Neural crest cell (in vitro differentiated cells): Measurements from ENCODE around the gene CHCHD4. TPM values are rescaled to one million over a fixed set of nuclear protein-coding genes. Genes with fewer than 3 reads are reported as not detected.

Experiments used
- DNase-seq: peaks from one replicate; pipeline ENCODE4 v3.0.0; 2021; ENCODE audit warnings: low read depth, mixed read lengths, low spot score
- H3K27ac Mint-ChIP-seq: one replicate; pipeline ENCODE4 v1.8.0; 2021; ENCODE audit warnings: mild to moderate bottlenecking, mixed read lengths; ENCODE audit not compliant: unreplicated experiment
- H3K27me3 Mint-ChIP-seq: 2 replicates; pipeline ENCODE4 v1.8.0; 2021; ENCODE audit warnings: low read depth, mild to moderate bottlenecking, mixed read lengths
- H3K36me3 Mint-ChIP-seq: 2 replicates; pipeline ENCODE4 v1.8.0; 2021; ENCODE audit warnings: low read depth, mild to moderate bottlenecking, mixed read lengths
- H3K4me1 Mint-ChIP-seq: 2 replicates; pipeline ENCODE4 v1.8.0; 2021; ENCODE audit warnings: mixed read lengths
- H3K4me3 Mint-ChIP-seq: one replicate; pipeline ENCODE4 v1.8.0; 2021; ENCODE audit warnings: mild to moderate bottlenecking, mixed read lengths
- H3K9me3 Mint-ChIP-seq: 2 replicates; pipeline ENCODE4 v1.8.0; 2021; ENCODE audit warnings: mixed read lengths
- CTCF ChIP-seq: fragments of 200-600 bp; sonication (generic); conservative IDR thresholded peaks from 2 replicates; pipeline ENCODE4 v1.5.0; 2021; ENCODE audit warnings: antibody characterized with exemption, mild to moderate bottlenecking
- total RNA-seq: library from RNA; stranded (reverse); gene quantifications from 2 replicates; pipeline ENCODE4 v1.2.1, GENCODE V29; 2021

The CHCHD4 gene
- total RNA-seq, 1 donor from 2014 or later, result 16.9 TPM

DNA sequence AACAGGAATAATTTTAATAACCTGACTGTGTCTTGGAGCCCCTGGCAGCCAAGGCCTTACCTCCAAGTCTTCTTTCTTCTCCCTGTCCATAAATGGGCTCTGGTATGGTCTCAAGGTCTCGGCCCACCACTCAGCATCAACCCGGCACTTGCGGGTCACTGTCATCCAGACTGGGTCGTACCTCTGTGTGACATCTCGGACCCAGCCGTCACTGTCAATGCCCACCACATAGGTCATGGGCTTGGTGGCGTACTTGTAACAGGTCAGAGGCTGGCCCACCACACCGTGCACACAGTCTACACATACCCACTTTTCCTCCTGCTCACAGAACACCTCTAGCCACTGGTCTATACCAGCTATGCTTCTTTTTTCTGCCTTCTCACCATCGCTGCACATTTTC is 33.3 kb upstream of the CHCHD4 start:
- H3K36me3 Mint-ChIP-seq, result peaks cover 56% of the 10 kb centered on the region
- no peaks in the 10 kb centered on the region for H3K4me1 Mint-ChIP-seq
- DNase-seq, result no peak
- no peak overlapping the region for H3K4me3 Mint-ChIP-seq
- no peak overlapping the region for H3K27ac Mint-ChIP-seq
- H3K9me3 Mint-ChIP-seq, result peaks cover 13% of the 10 kb centered on the region
- no peak for TF ChIP-seq CTCF
- no peaks in the 10 kb centered on the region for H3K27me3 Mint-ChIP-seq

DNA sequence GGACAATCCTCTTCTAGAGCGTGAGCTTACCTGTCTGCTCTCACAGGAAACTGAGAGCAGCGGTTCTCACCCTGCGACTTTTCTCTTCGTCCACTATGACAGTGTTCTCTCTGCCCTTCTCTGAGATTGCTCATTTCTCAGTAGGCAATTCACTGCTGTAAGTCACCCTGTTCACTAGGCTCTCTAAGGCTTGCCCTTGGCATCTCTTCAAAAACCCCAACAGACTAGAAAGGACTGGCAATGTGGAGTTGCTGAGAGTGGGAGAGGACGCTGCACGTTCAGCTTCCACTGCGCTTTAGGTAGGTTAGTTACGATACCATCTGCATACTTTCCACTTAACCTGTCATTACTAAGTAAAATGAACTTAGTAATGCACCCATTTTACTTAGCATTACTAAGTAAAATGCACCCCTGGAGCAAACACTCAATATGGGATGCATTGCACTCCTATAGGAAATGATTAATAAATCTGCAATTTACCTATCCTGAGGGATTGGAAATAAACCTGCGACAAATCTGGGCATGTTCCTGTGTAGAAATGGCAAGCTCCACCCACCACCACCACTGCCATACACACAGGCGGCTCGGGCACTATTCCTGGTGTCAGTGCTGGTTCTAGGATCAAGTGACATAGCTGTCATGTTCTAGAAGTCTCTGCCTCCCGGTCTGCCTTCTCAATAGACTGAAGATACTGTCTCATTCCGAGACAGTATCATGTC is 32.3 kb upstream of the CHCHD4 start:
- peaks cover 49% of the 10 kb centered on the region for H3K36me3 Mint-ChIP-seq
- H3K27me3 Mint-ChIP-seq, result no peaks in the 10 kb centered on the region
- H3K4me3 Mint-ChIP-seq, result no peak overlapping the region
- no peak for TF ChIP-seq CTCF
- peaks cover 9% of the 10 kb centered on the region for H3K9me3 Mint-ChIP-seq
- no peak overlapping the region for H3K27ac Mint-ChIP-seq
- DNase-seq, result no peak
- no peaks in the 10 kb centered on the region for H3K4me1 Mint-ChIP-seq

DNA sequence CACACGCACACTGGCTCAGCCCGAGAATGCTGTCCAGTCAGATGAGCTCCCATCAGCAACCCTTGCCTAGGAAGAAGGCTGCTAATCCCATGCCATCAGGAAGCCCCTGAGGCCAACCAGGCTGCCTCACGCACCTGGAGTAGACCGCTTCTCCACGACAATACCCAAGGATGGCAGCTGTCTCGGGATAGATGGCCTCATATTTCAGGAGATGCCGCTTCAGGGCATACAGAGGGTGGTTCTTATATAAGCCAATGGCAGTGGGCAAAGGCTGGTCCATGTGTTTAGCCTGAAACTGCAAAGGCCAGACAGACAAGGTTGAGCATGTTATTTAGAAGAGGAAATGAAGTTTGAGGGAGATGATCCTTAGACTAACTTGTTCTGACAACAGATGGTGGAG is 31.5 kb upstream of the CHCHD4 start:
- peaks cover 41% of the 10 kb centered on the region for H3K36me3 Mint-ChIP-seq
- H3K27ac Mint-ChIP-seq, result peak overlapping the region; percentile 20
- H3K27me3 Mint-ChIP-seq, result no peaks in the 10 kb centered on the region
- no peaks in the 10 kb centered on the region for H3K4me1 Mint-ChIP-seq
- no peak for DNase-seq
- no peak overlapping the region for H3K4me3 Mint-ChIP-seq
- TF ChIP-seq CTCF, result no peak
- peaks cover 4% of the 10 kb centered on the region for H3K9me3 Mint-ChIP-seq

- Mint-ChIP-seq H3K9me3 (no peaks in the 10 kb centered on the region), H3K4me1 (no peaks in the 10 kb centered on the region), H3K4me3 (no peak overlapping the region), H3K27me3 (no peaks in the 10 kb centered on the region), H3K27ac (no peak overlapping the region), H3K36me3 (peaks cover 34% of the 10 kb centered on the region)
- no peak for DNase-seq
- no peak for TF ChIP-seq CTCF
These were observed 30.3 kb upstream of the CHCHD4 start for GRCh38 chr3:14154895-14155440.

- Mint-ChIP-seq H3K4me3 (no peak overlapping the region), H3K4me1 (no peaks in the 10 kb centered on the region), H3K27ac (no peak overlapping the region), H3K9me3 (no peaks in the 10 kb centered on the region), H3K36me3 (peaks cover 30% of the 10 kb centered on the region), H3K27me3 (no peaks in the 10 kb centered on the region)
- no peak for DNase-seq
- no peak for TF ChIP-seq CTCF
These were observed 29.6 kb upstream of the CHCHD4 start for GRCh38 chr3:14154276-14154675.
